ENCODE results near the gene MRPS16.
"Not testable (repeated sequence)": the region's sequence is repeated elsewhere in the genome, so short reads cannot be mapped to it uniquely, and the experiment has no call there.

MRPS16 gene

GRCh38 chr10:73252445-73253224, at the start of gene MRPS16:
Gene MRPS16, minus strand, starts transcription at chr10:73252644. Its CDS starts 162 bp downstream, at chr10:73252482.
- DNase-seq (ENCODE audit: low read depth), result peak; percentile 97

- DNase-seq (ENCODE audit: low read depth), result no peak
Observed at GRCh38 chr10:73296946-73297345, 44.5 kb upstream of the MRPS16 start.

- DNase-seq (ENCODE audit: low read depth), result no peak
Observed at GRCh38 chr10:73293461-73293860, 41.0 kb upstream of the MRPS16 start.

GRCh38 chr10:73289958-73290357, 37.5 kb upstream of the MRPS16 start:
- DNase-seq (ENCODE audit: low read depth), result no peak

GRCh38 chr10:73287441-73287840, 35.0 kb upstream of the MRPS16 start:
- DNase-seq (ENCODE audit: low read depth), result no peak

GRCh38 chr10:73281097-73281496, 28.7 kb upstream of the MRPS16 start:
- DNase-seq (ENCODE audit: low read depth), result no peak

- DNase-seq (ENCODE audit: low read depth), result no peak
Observed at GRCh38 chr10:73264423-73264822, 12.0 kb upstream of the MRPS16 start.

GRCh38 chr10:73263693-73264347, 11.4 kb upstream of the MRPS16 start:
- peak; percentile 57 for DNase-seq (ENCODE audit: low read depth)

GRCh38 chr10:73262880-73263555, 10.6 kb upstream of the MRPS16 start:
- DNase-seq (ENCODE audit: low read depth), result no peak

- peak; percentile 90 for DNase-seq (ENCODE audit: low read depth)
Observed at GRCh38 chr10:73262105-73262730, 9.8 kb upstream of the MRPS16 start.

- no peak for DNase-seq (ENCODE audit: low read depth)
Observed at GRCh38 chr10:73261362-73261995, 9.0 kb upstream of the MRPS16 start.

- DNase-seq (ENCODE audit: low read depth), result not testable (repeated sequence)
Observed at GRCh38 chr10:73258612-73259011, 6.2 kb upstream of the MRPS16 start.

- no peak for DNase-seq (ENCODE audit: low read depth)
Observed at GRCh38 chr10:73253225-73253555, 746 bp upstream of the MRPS16 start.

- no peak for DNase-seq (ENCODE audit: low read depth)
Observed at GRCh38 chr10:73251683-73252444, 580 bp downstream of the MRPS16 start.

GRCh38 chr10:73248259-73248724, 4.2 kb downstream of the MRPS16 start:
- DNase-seq (ENCODE audit: low read depth), result peak; percentile 27

GRCh38 chr10:73247509-73248258, 4.8 kb downstream of the MRPS16 start:
- no peak for DNase-seq (ENCODE audit: low read depth)

GRCh38 chr10:73246646-73247508, 5.6 kb downstream of the MRPS16 start, which contains the start of gene DNAJC9:
Gene DNAJC9, minus strand, starts transcription at chr10:73247255. Its CDS starts 66 bp downstream, at chr10:73247189.
- peak; percentile 84 for DNase-seq (ENCODE audit: low read depth)

- DNase-seq (ENCODE audit: low read depth), result no peak
Observed at GRCh38 chr10:73246322-73246645, 6.2 kb downstream of the MRPS16 start.

GRCh38 chr10:73244866-73245477, 7.5 kb downstream of the MRPS16 start:
- DNase-seq (ENCODE audit: low read depth), result peak; percentile 66

Measured in amniotic epithelial cell (primary cell).